Stomach (tissue), 9 donors: ENCODE data around the gene KPNB1. TPM values are rescaled to one million over a fixed set of nuclear protein-coding genes. Genes with fewer than 3 reads are reported as not detected.

Experiments used
- DNase-seq, 2 donors: peaks; one replicate each; pipeline versions ENCODE4 v3.0.0 to v3.0.0-alpha.2; 2013 to 2019
- H3K27ac ChIP-seq, 5 donors: fragments of 200-600 bp in 4 of 5; sonication (generic) in 4 of 5; one replicate each; pipeline ENCODE4 v1.5.1; 2013 to 2019; ENCODE audit warnings: mild to moderate bottlenecking in 1 of 5, moderate library complexity in 1 of 5
- H3K27me3 ChIP-seq, 3 donors: fragments of 200-600 bp; sonication (generic); one replicate each; pipeline ENCODE4 v1.5.1; 2017 to 2019; ENCODE audit warnings: mixed run types in 1 of 3
- H3K36me3 ChIP-seq, 4 donors: fragments of 200-600 bp; sonication (generic); 1 replicate in 3 of 4; 2 replicates in 1 of 4; pipeline ENCODE4 v1.5.1; 2016 to 2019
- H3K4me1 ChIP-seq, 4 donors: fragments of 200-600 bp; sonication (generic); one replicate each; pipeline ENCODE4 v1.5.1; 2016 to 2019
- H3K4me3 ChIP-seq, 4 donors: fragments of 200-600 bp; sonication (generic) in 3 of 4; one replicate each; pipeline ENCODE4 v1.5.1; 2016 to 2019; ENCODE audit warnings: mild to moderate bottlenecking in 1 of 4
- H3K9me3 ChIP-seq, 4 donors: fragments of 200-600 bp; sonication (generic); one replicate each; pipeline ENCODE4 v1.5.1; 2016 to 2019
- CTCF ChIP-seq, 7 experiments: fragments of 450-650 bp in 4 of 7; fragments of 200-600 bp in 3 of 7; sonication (generic) in 3 of 7; IDR thresholded peaks; one replicate each; pipeline ENCODE4 v1.5.1; 2016 to 2019; ENCODE audit warnings: antibody characterized with exemption in 7 of 7, control low read depth in 2 of 7, mild to moderate bottlenecking in 1 of 7
- EP300 ChIP-seq: sonication (generic); formaldehyde crosslinking; IDR thresholded peaks from one replicate; pipeline ENCODE4 v1.6.1; 2017; ENCODE audit warnings: antibody characterized with exemption
- POLR2A ChIP-seq, 4 donors: fragments of 450-650 bp; IDR thresholded peaks; one replicate each; pipeline ENCODE4 v1.6.1; 2016; ENCODE audit warnings: antibody characterized with exemption in 4 of 4, control low read depth in 2 of 4, mild to moderate bottlenecking in 1 of 4, moderate library complexity in 1 of 4
- POLR2AphosphoS5 ChIP-seq, 3 donors: sonication (generic); formaldehyde crosslinking; IDR thresholded peaks; one replicate each; pipeline ENCODE4 v1.6.1; 2016; ENCODE audit warnings: antibody characterized with exemption in 3 of 3
- WGBS, 5 donors: extraction: QIAGEN DNeasy Blood & Tissue Kit in 3 of 5; methylation state at CpG; one replicate each; pipeline versions ENCODE4 v1.1.5 to v1.1.7; 2013 to 2018; 5-methylcytosine and 5-hydroxymethylcytosine counted together
- intact Hi-C: fragments of 100-400 bp; cut with DNase I; formaldehyde crosslinking; loops from one replicate; pipeline ENCODE4 v1.15.1; 2023; ENCODE audit warnings: low total_unique reads
- polyA plus RNA-seq, 3 donors: library from polyadenylated mRNA; stranded (reverse); fragments of 200-250 nt; gene quantifications; one replicate each; pipeline ENCODE4 v1.2.3, GENCODE V29; 2013
- total RNA-seq, 5 donors: library from RNA; depleted of rRNA; stranded (reverse); fragments of >200 nt; gene quantifications; one replicate each; pipeline versions ENCODE4 v1.1.0 to v1.2.3, GENCODE V29; 2014 to 2016
- donor health status: healthy with polysubstance abuse.
- donor health status: Bipolar disorder and iron deficiency.
- donor health status: healthy.

The KPNB1 gene
- total and polyA plus RNA-seq, 8 donors = 32.5 to 669 (median 155) TPM

- no peak overlapping the region for H3K27ac ChIP-seq
- intact Hi-C loops = no loop called here
- H3K4me1 ChIP-seq = peaks cover 11 to 21% (median 16%) of the 10 kb centered on the region in 4 donors
- H3K4me3 ChIP-seq = no peak overlapping the region
- DNase-seq = no peak
- H3K27me3 ChIP-seq = peaks cover 0 to 94% (median 41%) of the 10 kb centered on the region in 3 donors
- no peaks in the 10 kb centered on the region for H3K9me3 ChIP-seq
- H3K36me3 ChIP-seq = no peaks in the 10 kb centered on the region
- TF ChIP-seq CTCF (IDR thresholded peaks at IDR 0.05) (no peak), POLR2A (IDR thresholded peaks at IDR 0.05) (no peak)
- 79 to 93% (median 86%) methylated on average over 4 of the region's 4 CpGs for WGBS, 5 donors
These were observed 81.0 kb downstream of the KPNB1 start for GRCh38 chr17:47730681-47731080.

DNA sequence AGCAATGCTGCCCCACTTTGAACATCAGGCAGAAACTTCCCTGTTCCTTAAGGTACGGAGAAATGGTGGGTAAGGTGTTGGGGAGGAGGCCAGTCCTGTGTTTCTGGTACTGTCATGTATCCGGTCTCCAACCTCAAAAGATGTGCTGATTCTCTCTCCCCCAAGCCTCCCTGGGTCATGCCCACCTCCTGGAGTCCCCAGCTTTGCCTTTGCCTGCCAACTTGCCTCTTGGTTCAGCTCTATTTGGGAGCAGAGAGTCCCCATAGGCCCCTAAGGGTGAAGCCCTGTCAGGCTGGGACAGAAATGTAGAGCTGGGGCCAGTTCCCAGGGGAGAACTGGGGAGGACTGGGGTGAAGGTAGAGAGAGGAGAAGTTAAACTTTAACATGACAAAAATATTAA is 81.7 kb downstream of the KPNB1 start:
- Histone ChIP-seq H3K36me3 (no peaks in the 10 kb centered on the region), H3K27ac (no peak overlapping the region), H3K4me1 (peaks cover 11 to 21% (median 16%) of the 10 kb centered on the region in 4 donors), H3K4me3 (no peak overlapping the region), H3K27me3 (peaks cover 0 to 89% (median 40%) of the 10 kb centered on the region in 3 donors), H3K9me3 (no peaks in the 10 kb centered on the region)
- TF ChIP-seq CTCF (IDR thresholded peaks at IDR 0.05) (no peak), EP300 (no peak), POLR2AphosphoS5 (IDR thresholded peaks at IDR 0.05) (no peak), POLR2A (IDR thresholded peaks at IDR 0.05) (no peak)
- WGBS, 5 donors = 66 to 84% (median 72%) methylated on average over 2 of the region's 2 CpGs; no CpG with 5 or more reads in 1 of the 5 donors
- no peak for DNase-seq
- intact Hi-C loops = no loop called here

GRCh38 chr17:47732399-47733046 is 82.8 kb downstream of the KPNB1 start:
- no peaks in the 10 kb centered on the region for H3K36me3 ChIP-seq
- H3K27me3 ChIP-seq = peaks cover 0 to 87% (median 40%) of the 10 kb centered on the region in 3 donors
- peak in 1 of 2 donors; percentile 4 for DNase-seq
- 43 to 48% (median 46%) methylated on average over 8 to 12 of the region's 12 CpGs for WGBS, 5 donors
- intact Hi-C loops = no loop called here
- peak overlapping the region; percentile 50 to 58 (median 52) for H3K4me3 ChIP-seq
- peaks cover 11 to 21% (median 16%) of the 10 kb centered on the region in 4 donors for H3K4me1 ChIP-seq
- H3K9me3 ChIP-seq = no peaks in the 10 kb centered on the region
- TF ChIP-seq CTCF (IDR thresholded peaks at IDR 0.05) = no peak
- no peak for TF ChIP-seq POLR2A (IDR thresholded peaks at IDR 0.05)
- no peak for TF ChIP-seq EP300
- TF ChIP-seq POLR2AphosphoS5 (IDR thresholded peaks at IDR 0.05) = no peak
- H3K27ac ChIP-seq = peak overlapping the region in 1 of 5 donors; percentile 74

GRCh38 chr17:47733047-47733673 is 83.4 kb downstream of the KPNB1 start, which contains the start of gene TBX21:
Gene TBX21, plus strand, starts transcription at chr17:47733236. Its CDS starts 219 bp downstream, at chr17:47733455.
- peak within 1 kb of the TSS; percentile 50 to 58 (median 52) for H3K4me3 ChIP-seq
- peak within 1 kb of the TSS; percentile 44 to 74 (median 49) for H3K27ac ChIP-seq
- peak; percentile 74 to 86 for DNase-seq
- no peaks in the 10 kb centered on the region for H3K9me3 ChIP-seq
- peaks cover 11 to 21% (median 16%) of the 10 kb centered on the region in 4 donors for H3K4me1 ChIP-seq
- H3K27me3 ChIP-seq = peaks cover 0 to 80% (median 40%) of the 10 kb centered on the region in 3 donors
- WGBS, 5 donors = 0 to 2% (median 1%) methylated on average over 8 to 73 of the region's 73 CpGs
- TF ChIP-seq CTCF (IDR thresholded peaks at IDR 0.05) (peak in 1 of 7 experiments; percentile 15), POLR2A (IDR thresholded peaks at IDR 0.05) (no peak), POLR2AphosphoS5 (IDR thresholded peaks at IDR 0.05) (peak in 2 of 3 donors; percentile 55 to 67)
- H3K36me3 ChIP-seq = no peaks in the 10 kb centered on the region
- intact Hi-C loops = no loop called here
